OCI-M1 (cell line): ENCODE measurements around the gene ATP6V0D1.

ENCODE experiments used
- DNase-seq: peaks from one replicate; lab custom pipeline; 2025; lab: John Stamatoyannopoulos, UW

The ATP6V0D1 gene

GRCh38 chr16:67407176-67407787 is 73.7 kb downstream of the ATP6V0D1 start:
- DNase-seq = no peak

GRCh38 chr16:67406111-67406971 is 74.6 kb downstream of the ATP6V0D1 start:
- DNase-seq = no peak

GRCh38 chr16:67405336-67405735 is 75.6 kb downstream of the ATP6V0D1 start:
- no peak for DNase-seq

GRCh38 chr16:67404740-67405226 is 76.2 kb downstream of the ATP6V0D1 start:
- no peak for DNase-seq

- DNase-seq = no peak
Measured at GRCh38 chr16:67403976-67404555, 76.9 kb downstream of the ATP6V0D1 start.

- no peak for DNase-seq
Measured at GRCh38 chr16:67400901-67401300, 80.1 kb downstream of the ATP6V0D1 start.

- DNase-seq = no peak
Measured at GRCh38 chr16:67399749-67400704, 80.9 kb downstream of the ATP6V0D1 start.

- DNase-seq = peak; percentile 26
Measured at GRCh38 chr16:67399218-67399733, 81.7 kb downstream of the ATP6V0D1 start.

- no peak for DNase-seq
Measured at GRCh38 chr16:67398546-67399217, 82.3 kb downstream of the ATP6V0D1 start.

GRCh38 chr16:67397812-67398545 is 83.0 kb downstream of the ATP6V0D1 start:
- no peak for DNase-seq

GRCh38 chr16:67397036-67397801 is 83.7 kb downstream of the ATP6V0D1 start:
- no peak for DNase-seq

GRCh38 chr16:67396159-67397035 is 84.6 kb downstream of the ATP6V0D1 start:
- peak; percentile 47 for DNase-seq

GRCh38 chr16:67395458-67396158 is 85.3 kb downstream of the ATP6V0D1 start:
- DNase-seq = no peak

- no peak for DNase-seq
Measured at GRCh38 chr16:67395105-67395457, 85.9 kb downstream of the ATP6V0D1 start.

- no peak for DNase-seq
Measured at GRCh38 chr16:67394155-67395104, 86.5 kb downstream of the ATP6V0D1 start.

- no peak for DNase-seq
Measured at GRCh38 chr16:67393788-67394154, 87.2 kb downstream of the ATP6V0D1 start.
